ENCODE measurements around the gene RAB6D.
"Not testable (repeated sequence)": the region's sequence is repeated elsewhere in the genome, so short reads cannot be mapped to it uniquely, and the experiment has no call there.

RAB6D gene

DNA sequence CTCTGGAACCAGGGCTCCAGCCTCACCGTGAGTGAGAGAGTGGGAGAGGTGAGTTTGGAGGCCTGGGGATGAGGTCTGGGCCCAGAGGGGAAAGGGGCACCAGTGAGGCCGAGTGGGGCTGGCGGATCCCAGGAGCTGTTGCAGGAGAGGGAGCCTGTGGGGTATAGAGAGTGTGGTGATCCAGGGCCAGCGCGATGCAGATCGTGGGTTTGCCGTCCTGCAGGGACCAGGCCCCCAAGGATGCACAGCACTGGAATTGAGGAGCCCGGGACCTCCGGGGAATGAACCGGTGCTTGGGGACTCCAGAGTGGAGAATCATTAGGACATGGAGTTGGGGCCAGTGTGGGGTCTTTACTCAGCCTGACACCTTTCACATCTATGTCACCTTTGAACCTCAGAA, 25.7 kb upstream of the RAB6D start:
- no peak overlapping the region for H2AFZ ChIP-seq (ENCODE audit: low read length)
- no peaks in the 10 kb centered on the region for H3K27me3 ChIP-seq (ENCODE audit: insufficient read depth, low read length)
- no peak overlapping the region for H3K4me3 ChIP-seq (ENCODE audit: low read depth, low read length, poor library complexity, severe bottlenecking)
- TF ChIP-seq, protein P1, sequence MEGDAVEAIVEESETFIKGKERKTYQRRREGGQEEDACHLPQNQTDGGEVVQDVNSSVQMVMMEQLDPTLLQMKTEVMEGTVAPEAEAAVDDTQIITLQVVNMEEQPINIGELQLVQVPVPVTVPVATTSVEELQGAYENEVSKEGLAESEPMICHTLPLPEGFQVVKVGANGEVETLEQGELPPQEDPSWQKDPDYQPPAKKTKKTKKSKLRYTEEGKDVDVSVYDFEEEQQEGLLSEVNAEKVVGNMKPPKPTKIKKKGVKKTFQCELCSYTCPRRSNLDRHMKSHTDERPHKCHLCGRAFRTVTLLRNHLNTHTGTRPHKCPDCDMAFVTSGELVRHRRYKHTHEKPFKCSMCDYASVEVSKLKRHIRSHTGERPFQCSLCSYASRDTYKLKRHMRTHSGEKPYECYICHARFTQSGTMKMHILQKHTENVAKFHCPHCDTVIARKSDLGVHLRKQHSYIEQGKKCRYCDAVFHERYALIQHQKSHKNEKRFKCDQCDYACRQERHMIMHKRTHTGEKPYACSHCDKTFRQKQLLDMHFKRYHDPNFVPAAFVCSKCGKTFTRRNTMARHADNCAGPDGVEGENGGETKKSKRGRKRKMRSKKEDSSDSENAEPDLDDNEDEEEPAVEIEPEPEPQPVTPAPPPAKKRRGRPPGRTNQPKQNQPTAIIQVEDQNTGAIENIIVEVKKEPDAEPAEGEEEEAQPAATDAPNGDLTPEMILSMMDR (IDR thresholded peaks at IDR 0.05; ENCODE audit: low read length) = no peak
- no peak for TF ChIP-seq EZH2 (IDR thresholded peaks at IDR 0.05; ENCODE audit: borderline replicate concordance, low read length)
- H3K9ac ChIP-seq (ENCODE audit: low read length) = no peak overlapping the region
- H3K9me2 ChIP-seq (ENCODE audit: low read depth, low read length) = no peaks in the 10 kb centered on the region
- H3K4me2 ChIP-seq (ENCODE audit: low read length) = no peak overlapping the region
- no peaks in the 10 kb centered on the region for H3K9me3 ChIP-seq (ENCODE audit: low read length)
- H3K79me2 ChIP-seq (ENCODE audit: insufficient read depth, low read length) = no peaks in the 10 kb centered on the region
- H3K27ac ChIP-seq (ENCODE audit: low read depth, low read length, poor library complexity, severe bottlenecking) = no peak overlapping the region
- H3F3A ChIP-seq (ENCODE audit: insufficient read depth, low read length) = no peaks in the 10 kb centered on the region
- H3K4me1 ChIP-seq (ENCODE audit: insufficient read depth, low read length, severe bottlenecking) = no peaks in the 10 kb centered on the region
- H3K36me3 ChIP-seq (ENCODE audit: insufficient read depth, low read length) = no peaks in the 10 kb centered on the region
- H4K20me1 ChIP-seq (ENCODE audit: insufficient read depth, low read length) = no peaks in the 10 kb centered on the region

- not testable (repeated sequence) for H3F3A ChIP-seq (ENCODE audit: insufficient read depth, low read length); H3K9me2 ChIP-seq (ENCODE audit: low read depth, low read length); H3K27me3 ChIP-seq (ENCODE audit: insufficient read depth, low read length); H3K36me3 ChIP-seq (ENCODE audit: insufficient read depth, low read length); H2AFZ ChIP-seq (ENCODE audit: low read length); H3K4me2 ChIP-seq (ENCODE audit: low read length); H3K4me1 ChIP-seq (ENCODE audit: insufficient read depth, low read length, severe bottlenecking); H4K20me1 ChIP-seq (ENCODE audit: insufficient read depth, low read length); H3K79me2 ChIP-seq (ENCODE audit: insufficient read depth, low read length); H3K9ac ChIP-seq (ENCODE audit: low read length); H3K27ac ChIP-seq (ENCODE audit: low read depth, low read length, poor library complexity, severe bottlenecking); H3K4me3 ChIP-seq (ENCODE audit: low read depth, low read length, poor library complexity, severe bottlenecking); H3K9me3 ChIP-seq (ENCODE audit: low read length)
Measured at GRCh38 chr2:131388834-131389233, 24.9 kb upstream of the RAB6D start.

GRCh38 chr2:131373111-131373510, 9.1 kb upstream of the RAB6D start:
- not testable (repeated sequence) for H3K4me2 ChIP-seq (ENCODE audit: low read length); H3K9me2 ChIP-seq (ENCODE audit: low read depth, low read length); H3K27me3 ChIP-seq (ENCODE audit: insufficient read depth, low read length)

GRCh38 chr2:131369954-131370353, 6.0 kb upstream of the RAB6D start:
- no peak overlapping the region for H3K9ac ChIP-seq (ENCODE audit: low read length)
- no peaks in the 10 kb centered on the region for H3K9me2 ChIP-seq (ENCODE audit: low read depth, low read length)

More at GRCh38 chr2:131373111-131373510, 9.1 kb upstream of the RAB6D start:
- H3K9ac ChIP-seq (ENCODE audit: low read length); H3F3A ChIP-seq (ENCODE audit: insufficient read depth, low read length); H3K4me1 ChIP-seq (ENCODE audit: insufficient read depth, low read length, severe bottlenecking); H2AFZ ChIP-seq (ENCODE audit: low read length); H3K9me3 ChIP-seq (ENCODE audit: low read length); H3K27ac ChIP-seq (ENCODE audit: low read depth, low read length, poor library complexity, severe bottlenecking); H3K36me3 ChIP-seq (ENCODE audit: insufficient read depth, low read length); H3K79me2 ChIP-seq (ENCODE audit: insufficient read depth, low read length); H3K4me3 ChIP-seq (ENCODE audit: low read depth, low read length, poor library complexity, severe bottlenecking); H4K20me1 ChIP-seq (ENCODE audit: insufficient read depth, low read length): not testable (repeated sequence)

DNA sequence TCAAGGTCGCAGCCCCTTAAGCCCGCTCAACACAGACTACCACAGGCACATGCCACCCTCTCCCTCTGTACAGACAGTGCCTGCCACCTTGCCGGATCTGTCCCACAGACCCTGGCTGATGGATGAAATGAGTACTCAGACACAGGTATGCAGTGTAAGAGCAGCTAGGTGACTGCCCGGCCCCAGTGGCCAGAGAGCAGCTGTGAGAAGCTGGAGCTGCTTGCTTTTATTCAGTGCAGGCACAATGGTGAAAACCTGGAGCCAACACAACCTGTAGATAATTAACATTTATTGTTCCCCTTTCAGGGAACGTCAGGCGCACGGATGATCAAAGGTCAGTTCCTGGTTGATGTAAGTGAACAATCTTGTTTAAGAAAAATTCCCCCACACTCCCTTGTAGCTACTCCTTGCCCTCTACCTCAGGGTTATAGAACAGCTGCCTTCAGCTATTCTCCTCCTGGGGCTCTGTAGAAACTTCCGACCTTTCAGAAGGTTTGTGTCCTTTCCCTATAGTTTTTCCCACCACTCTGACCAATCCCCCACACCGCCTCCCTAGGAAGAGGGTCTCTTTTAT, 4.6 kb upstream of the RAB6D start:
- H3K9me2 ChIP-seq (ENCODE audit: low read depth, low read length); H4K20me1 ChIP-seq (ENCODE audit: insufficient read depth, low read length); H3K79me2 ChIP-seq (ENCODE audit: insufficient read depth, low read length); H3K9me3 ChIP-seq (ENCODE audit: low read length); H3K27ac ChIP-seq (ENCODE audit: low read depth, low read length, poor library complexity, severe bottlenecking); H3K27me3 ChIP-seq (ENCODE audit: insufficient read depth, low read length); H2AFZ ChIP-seq (ENCODE audit: low read length); H3K36me3 ChIP-seq (ENCODE audit: insufficient read depth, low read length); H3K4me3 ChIP-seq (ENCODE audit: low read depth, low read length, poor library complexity, severe bottlenecking); H3K4me2 ChIP-seq (ENCODE audit: low read length); H3F3A ChIP-seq (ENCODE audit: insufficient read depth, low read length); H3K4me1 ChIP-seq (ENCODE audit: insufficient read depth, low read length, severe bottlenecking); H3K9ac ChIP-seq (ENCODE audit: low read length): not testable (repeated sequence)

More at GRCh38 chr2:131369954-131370353, 6.0 kb upstream of the RAB6D start:
- Histone ChIP-seq H3K27me3 (ENCODE audit: insufficient read depth, low read length) (no peaks in the 10 kb centered on the region), H4K20me1 (ENCODE audit: insufficient read depth, low read length) (no peaks in the 10 kb centered on the region), H3K4me2 (ENCODE audit: low read length) (no peak overlapping the region), H3K79me2 (ENCODE audit: insufficient read depth, low read length) (no peaks in the 10 kb centered on the region), H2AFZ (ENCODE audit: low read length) (no peak overlapping the region), H3K36me3 (ENCODE audit: insufficient read depth, low read length) (no peaks in the 10 kb centered on the region), H3K4me3 (ENCODE audit: low read depth, low read length, poor library complexity, severe bottlenecking) (no peak overlapping the region), H3K27ac (ENCODE audit: low read depth, low read length, poor library complexity, severe bottlenecking) (no peak overlapping the region), H3K9me3 (ENCODE audit: low read length) (no peaks in the 10 kb centered on the region), H3F3A (ENCODE audit: insufficient read depth, low read length) (no peaks in the 10 kb centered on the region), H3K4me1 (ENCODE audit: insufficient read depth, low read length, severe bottlenecking) (no peaks in the 10 kb centered on the region)
- no peak for TF ChIP-seq EZH2 (IDR thresholded peaks at IDR 0.05; ENCODE audit: borderline replicate concordance, low read length)
- TF ChIP-seq, protein P1 (IDR thresholded peaks at IDR 0.05; ENCODE audit: low read length) = no peak

Measured in OCI-LY1 (cell line).